Stimulated activated CD8-positive, alpha-beta memory T cell treated with anti-CD3 and anti-CD28 coated beads, Interleukin-4, amount 100 ng/mL, for 24 hours (primary cell): ENCODE data around the gene HSPA2.

Experiments used
- DNase-seq: peaks from one replicate; pipeline ENCODE4 v3.0.0-alpha.2; 2020; ENCODE audit warnings: low read depth

HSPA2 gene

DNA sequence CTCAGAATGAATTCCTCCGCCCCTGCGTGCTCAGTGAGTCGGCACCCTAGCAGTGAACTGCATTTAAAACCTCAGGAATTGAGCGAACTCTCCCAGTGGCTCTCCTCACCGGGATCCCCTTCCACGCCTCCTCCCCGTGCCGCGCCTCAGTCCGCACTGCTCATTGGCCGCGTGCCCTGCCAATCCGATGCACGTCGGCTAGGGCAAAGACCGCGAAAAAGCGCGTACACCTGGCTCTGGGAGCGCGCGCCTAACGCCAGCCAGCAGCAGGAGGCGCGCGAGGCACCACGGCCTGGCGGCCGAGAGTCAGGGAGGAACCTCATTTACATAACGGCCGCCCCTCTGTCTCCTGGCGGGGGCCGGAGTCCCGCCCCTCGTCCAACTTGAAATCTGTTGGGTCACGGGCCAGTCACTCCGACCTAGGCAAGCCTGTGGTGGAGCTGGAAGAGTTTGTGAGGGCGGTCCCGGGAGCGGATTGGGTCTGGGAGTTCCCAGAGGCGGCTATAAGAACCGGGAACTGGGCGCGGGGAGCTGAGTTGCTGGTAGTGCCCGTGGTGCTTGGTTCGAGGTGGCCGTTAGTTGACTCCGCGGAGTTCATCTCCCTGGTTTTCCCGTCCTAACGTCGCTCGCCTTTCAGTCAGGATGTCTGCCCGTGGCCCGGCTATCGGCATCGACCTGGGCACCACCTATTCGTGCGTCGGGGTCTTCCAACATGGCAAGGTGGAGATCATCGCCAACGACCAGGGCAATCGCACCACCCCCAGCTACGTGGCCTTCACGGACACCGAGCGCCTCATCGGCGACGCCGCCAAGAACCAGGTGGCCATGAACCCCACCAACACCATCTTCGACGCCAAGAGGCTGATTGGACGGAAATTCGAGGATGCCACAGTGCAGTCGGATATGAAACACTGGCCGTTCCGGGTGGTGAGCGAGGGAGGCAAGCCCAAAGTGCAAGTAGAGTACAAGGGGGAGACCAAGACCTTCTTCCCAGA is at the start of gene HSPA2:
TSS of gene HSPA2 (plus strand) at position 534 of the 995 bp plus-strand sequence. CDS start at position 643, 109 bp downstream.
- DNase-seq: peak; percentile 90

DNA sequence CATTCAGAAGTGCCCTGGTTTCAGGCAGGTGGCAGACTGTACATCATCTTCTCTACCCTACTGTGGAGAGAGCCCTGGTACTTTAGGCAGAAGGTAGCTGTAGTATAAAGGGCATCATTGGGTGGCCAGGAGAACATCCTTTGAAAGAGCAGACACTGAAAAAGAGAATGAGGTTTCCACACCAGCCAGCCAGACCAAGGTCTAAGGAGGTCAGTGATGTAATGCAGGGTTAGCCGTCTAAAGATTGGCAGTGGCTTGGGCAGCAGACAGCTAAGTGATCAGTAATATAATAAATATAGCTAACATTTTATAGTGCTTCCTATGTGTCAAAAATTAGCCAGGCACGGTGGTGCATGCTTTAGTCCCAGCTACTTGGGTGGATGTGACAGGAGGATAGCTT is 48.9 kb upstream of the HSPA2 start:
- no peak for DNase-seq

DNA sequence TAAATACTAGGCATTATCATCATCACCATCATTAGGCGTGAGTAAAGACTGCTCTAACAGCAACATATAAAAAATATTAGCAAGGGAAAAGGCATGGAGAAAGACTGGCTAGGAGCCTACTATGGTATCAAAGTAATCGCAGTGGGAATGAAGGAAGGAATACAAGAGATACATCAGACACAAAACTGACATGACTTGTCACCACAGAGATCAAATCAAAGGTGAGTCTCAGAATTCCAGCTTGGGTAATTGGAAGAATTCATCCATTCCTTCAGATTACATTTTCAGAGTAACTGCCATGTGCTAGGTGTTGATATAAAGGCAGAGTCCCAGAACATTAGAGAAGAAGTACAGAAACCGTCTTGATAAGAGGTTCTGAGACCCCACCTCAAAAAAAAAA is 47.1 kb upstream of the HSPA2 start:
- DNase-seq: no peak

DNA sequence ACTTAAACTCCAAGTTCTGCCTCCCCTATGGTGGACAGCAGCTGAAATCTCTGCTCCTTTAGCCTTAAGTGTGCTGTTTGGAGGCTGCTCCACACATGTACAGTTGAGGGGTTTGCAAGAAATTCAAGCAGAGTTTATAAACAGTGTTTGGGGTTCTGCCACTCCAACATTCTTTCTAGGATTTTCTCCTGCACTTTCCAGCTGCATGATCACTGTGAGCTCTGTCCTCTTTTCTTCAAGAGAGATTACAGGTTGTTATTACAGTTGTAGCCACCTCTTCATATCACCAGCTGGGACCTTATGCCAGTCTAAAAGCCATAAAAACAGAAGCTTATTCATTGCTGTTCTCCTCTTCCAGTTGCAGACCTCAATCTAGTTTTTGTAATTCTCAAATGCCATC is 45.3 kb upstream of the HSPA2 start:
- no peak for DNase-seq

DNA sequence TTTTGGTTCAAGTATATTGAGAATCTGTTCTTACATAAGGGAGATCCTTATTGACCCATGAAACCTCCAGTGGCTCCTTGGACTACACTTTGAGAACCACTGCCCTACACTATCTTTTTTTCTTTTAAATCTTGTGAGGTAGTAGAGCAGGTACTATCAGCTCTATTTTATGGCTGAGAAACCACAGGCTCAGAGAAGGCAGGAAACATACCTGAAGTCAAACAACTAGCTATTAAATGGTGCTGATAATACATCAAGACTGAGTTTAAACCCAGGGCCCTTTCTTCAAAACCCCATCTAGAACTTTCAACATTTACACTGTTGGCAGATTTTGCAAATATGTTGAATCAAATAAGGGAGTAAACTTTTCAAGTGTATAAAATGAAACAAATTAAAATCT is 43.8 kb upstream of the HSPA2 start:
- DNase-seq: no peak

DNA sequence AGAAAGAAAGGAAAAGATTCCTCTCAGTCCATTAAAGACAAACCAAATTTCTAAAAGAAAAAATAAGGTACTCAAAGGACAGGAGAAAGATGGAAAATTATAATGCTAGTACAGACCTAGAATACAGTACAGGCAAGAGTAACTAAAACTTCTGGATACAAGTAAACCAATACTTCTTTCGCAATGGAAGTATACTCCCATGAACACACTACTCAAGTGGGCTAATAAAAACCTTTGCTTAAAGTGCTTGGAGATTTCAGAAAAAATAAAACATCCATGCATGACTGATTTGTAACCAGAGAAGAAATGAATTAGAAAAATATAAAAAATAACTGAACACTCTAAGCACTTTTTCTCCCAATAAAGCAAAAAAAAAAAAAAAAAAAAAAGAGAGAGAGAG is 40.5 kb upstream of the HSPA2 start:
- no peak for DNase-seq

DNA sequence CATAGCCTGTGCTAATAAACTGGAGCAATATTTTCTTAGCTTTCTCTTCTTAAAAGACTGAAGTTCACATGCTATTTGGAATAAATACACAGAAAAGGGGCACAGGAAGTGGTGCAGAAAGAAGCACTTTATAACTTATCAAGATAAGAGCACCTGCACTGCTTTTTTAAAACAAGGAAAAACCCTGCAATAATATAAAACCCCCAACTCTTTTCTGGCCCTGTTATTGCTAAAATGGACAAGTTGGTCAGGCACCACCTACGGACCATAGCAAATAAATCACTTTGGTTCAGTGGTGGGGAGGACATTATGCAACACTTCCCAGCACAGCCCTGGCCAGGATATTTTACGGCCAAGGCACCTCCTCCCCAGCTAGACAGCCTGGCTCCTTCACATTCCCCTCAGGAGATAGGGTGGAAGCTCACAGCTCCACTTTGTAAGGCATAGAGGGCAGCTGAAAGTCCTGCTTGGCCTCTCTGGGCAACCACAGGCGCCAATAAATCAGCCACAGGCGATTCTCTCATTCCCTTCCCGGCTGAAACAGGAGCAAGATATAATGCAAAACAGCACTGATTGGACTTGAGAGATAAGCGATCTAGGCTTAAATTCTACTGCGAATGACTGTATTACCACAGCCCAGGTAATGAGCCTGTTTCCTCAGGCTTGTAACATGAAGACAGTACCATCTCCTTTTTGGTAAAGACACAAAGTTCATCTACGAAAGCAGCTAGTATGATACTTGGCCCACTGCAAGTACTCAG is 39.0 kb upstream of the HSPA2 start:
- DNase-seq: no peak

DNA sequence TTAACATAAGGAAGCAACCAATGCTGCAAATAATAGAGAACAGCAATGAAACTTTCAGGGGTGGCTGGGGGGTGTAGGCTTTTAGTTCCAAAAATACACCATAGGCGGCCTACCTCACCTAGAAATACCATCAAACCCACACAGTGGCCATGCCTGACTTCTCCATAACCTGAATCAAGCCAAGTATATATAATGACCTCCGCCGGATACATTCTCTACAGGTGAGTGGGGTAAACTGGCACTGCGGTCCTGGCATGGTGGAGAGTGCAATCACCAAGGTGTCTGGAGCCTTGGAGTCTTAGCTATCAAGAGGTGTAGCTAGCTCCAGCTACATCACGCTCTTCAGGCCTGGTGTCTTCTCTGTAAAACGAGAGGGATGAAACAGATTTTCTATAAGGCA is 38.1 kb upstream of the HSPA2 start:
- no peak for DNase-seq

DNA sequence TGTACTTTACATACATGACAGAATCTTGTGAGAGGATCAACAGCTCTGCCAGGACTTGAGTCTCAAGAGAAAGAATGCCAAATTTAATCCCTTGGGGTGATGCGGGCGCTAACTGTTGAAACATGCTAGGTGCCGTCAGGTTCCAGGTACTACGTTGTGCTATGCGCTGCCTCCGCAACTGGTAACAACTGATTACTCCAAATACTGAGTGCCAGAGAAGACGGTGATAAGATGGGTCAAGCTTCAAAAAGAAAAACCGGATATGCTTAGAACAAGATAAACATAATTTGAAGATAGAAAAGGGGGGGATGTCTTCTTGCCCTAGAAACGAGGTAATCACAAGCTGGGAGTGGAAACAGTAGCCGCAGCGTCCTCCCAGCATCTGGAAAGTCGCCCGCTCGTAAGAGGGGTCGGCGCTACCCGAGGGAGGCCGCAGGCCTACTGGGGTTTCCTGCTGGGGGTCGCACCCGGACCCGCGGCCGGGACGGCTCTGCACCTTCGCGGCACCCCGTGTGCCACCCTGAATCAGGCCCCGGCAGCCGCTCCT is 37.6 kb upstream of the HSPA2 start:
- DNase-seq: no peak

DNA sequence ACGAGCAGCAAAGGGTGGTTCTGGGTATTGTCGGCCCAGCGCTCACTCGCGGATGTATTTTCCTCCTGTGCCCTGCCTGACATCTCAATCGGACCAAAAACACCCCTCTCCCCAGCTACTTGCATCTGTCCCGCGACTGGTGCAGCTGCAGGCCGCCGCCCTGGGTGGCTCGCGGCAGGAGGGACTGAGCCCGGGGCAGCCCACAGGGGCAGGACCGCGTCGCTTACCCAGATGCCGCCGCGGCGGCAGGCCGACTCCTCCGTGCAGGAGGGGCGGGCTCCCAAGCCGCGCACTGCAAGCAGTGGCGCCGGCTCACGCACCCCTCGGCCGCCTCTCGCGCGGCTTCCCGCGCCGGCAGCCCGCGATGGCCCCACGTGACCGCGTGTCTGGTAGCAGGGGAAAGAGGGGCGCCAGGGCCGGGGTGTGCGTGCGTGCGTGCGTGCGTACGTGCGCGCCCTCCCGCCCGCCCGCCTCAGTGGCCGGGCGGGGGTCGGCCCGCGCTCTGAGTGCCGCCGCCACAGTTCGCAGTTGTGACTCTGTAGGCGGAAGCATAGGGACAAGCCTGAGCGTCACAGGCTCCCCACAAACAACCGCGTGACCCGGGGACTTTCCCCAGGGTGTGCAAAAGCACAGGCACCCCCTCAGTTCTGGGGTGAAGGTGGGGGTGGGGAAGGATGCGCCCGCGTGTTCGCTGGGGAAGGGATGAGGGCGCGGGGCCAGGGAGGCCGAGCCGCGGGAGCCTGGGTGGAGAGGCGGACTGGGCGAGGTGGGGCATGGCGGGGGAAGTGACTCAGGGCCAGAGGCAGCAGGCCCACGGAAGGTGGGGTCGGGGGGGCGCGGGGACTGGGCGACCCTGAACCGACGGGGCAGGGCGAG is 36.9 kb upstream of the HSPA2 start, which contains the start of gene ZBTB25:
TSS of gene ZBTB25 (minus strand) at position 405 of the 876 bp plus-strand sequence. CDS start 13,305 bp downstream, outside the sequence.
- DNase-seq: peak; percentile 92

DNA sequence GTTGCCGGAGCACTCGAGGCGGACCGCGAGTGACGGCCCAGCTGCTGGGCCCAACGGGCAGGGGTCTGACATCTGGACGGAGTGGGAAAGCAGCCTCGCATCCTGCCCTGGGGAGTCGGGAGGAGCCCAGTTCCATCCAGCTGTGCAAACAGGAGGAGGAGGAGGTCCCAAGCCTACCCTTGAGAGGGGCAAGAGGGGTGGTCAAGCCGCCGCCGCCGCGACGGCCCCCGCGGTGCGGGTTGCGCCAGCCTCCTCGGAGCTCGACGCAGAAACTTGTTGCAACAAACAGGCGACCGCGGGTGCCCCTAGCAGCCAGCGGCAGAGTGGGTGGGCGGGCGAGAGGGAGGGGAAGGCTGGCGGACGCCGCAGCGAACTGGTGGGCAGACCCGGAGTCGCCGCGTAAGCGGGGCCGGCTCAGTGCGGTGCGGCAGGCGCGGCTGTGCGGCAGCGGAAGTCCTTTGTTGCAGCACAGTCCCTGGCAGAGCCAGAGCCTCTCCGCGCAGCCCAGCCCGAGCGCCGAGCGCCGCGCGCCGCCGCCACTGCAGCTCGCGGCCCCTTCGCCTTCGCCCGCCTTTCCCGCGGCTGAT is 36.1 kb upstream of the HSPA2 start, which contains the start of gene ZBTB1:
TSS of gene ZBTB1 (plus strand) at position 461 of the 587 bp plus-strand sequence. CDS start 16,735 bp downstream, outside the sequence.
- peak; percentile 88 for DNase-seq

DNA sequence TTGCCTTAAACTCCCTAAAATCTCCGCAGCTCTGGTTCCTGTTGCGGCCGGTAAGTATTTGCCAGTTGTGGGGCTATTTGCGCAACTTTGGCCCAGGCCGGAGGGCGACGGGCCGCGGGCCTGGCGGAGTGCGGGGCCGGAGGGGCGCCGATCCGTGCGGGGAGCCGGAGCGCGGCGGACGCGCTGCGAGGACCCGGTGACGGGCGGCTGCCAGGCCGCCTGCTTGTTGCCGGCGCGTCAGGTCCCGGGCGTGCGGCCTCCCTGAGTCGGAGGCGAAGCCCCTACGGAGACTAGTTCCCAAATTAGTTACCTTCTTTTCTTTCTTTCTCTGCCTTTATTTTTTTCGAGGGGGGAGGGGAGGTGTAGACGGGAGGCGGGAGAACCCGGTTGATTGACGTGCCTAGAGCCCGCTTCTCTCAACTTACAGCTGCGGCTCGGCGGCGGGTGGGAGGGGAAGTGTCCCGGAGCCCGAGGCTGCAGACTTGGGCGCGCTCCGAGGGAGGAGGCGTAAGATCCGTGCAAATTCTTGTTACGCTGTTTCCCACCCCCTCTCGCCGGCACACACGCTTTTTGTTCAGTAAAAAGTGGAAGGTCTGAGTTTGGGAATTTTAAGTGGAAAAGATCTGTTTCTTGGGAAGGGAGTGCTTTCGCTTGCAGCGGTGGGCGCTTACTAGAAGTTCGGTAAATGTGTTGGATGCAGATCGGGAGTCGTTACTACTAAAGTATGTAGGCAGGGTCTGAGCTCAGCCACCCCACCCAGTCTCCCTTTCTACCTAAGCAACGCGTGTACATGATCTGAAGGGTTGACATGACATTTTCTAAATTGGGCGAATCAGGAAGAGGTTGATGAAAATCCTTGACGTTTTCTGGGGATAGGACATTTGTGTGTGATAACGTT is 35.4 kb upstream of the HSPA2 start:
- DNase-seq: peak; percentile 76

DNA sequence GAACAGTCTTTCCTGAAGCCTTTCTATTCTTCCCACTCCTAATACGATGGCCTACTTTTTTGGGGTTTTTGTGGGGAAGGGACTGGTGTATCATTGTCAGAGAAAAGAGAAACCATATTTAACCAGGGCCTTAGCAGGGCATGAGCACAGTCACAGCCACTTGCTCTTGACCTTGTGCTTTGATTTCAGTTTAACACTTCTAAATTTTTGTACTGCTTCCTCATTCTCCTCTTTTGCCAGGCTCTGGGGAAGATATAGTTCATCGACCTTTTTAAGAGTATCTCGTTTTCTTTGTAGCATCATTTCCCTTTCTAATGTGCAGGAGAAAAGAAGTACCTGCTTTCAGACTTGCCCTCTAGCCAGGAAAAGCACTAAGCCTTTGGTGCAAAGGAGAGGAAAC is 33.8 kb upstream of the HSPA2 start:
- DNase-seq: no peak

DNA sequence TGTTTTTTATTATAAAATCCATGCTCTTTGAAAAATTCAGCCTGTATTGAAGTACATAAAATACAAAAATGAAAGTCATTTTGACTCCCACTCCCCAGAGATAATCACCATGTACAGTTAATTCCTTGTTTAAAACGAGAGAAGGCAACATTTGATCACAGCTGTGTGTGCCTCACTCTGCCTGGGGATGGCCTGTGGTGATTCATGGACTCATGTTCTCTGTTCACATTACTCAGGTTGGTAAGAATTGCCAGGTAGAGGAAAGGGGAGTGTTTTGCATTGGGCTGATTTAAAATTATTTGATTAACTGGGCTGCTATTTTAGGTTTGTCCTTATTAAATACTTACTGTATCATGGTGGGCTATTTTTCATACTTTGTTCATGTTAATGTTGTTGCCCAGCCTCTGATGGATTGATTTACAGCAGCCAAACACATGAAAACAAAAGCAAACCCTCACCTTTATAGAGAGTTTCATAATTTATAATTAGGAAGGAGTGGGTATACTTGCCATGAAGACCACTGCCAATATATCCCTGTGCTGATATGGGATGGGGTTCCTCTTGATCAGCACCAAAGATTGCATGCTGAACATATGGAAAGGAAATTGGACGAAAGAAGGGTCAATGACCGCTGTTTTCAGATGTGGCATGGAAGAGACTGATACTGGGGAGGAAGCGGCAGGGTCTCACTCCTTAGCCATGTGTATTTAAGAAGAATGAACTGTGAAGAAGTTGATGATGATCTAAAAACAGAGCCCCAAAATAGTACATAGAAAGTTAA is 33.0 kb upstream of the HSPA2 start:
- no peak for DNase-seq

DNA sequence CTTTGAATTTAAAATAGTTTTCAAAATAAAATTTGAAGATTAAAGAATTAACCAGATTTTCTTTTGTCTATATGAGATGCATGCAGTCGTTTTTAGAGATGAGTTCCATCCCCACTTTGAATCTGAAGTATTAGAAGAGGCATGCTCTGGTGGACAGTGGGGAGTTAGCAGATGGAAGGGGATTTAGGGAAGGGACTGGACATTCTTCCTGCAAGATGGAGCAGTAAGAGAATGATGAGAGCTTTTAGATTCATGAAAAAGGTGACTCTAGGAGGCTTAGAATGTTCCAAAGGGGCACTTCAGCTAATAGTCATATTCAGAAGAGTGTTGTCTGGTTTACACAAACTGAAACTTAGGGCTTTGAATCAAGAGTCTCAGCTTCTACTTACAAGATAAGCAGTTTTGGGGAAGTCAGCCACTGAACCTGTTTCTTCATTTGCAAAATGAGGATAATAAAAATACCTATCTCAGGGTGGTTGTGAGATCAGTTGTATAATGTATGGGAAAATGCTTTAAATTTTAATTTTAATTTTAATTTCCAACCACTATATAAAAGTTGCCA is 32.2 kb upstream of the HSPA2 start:
- DNase-seq: no peak

DNA sequence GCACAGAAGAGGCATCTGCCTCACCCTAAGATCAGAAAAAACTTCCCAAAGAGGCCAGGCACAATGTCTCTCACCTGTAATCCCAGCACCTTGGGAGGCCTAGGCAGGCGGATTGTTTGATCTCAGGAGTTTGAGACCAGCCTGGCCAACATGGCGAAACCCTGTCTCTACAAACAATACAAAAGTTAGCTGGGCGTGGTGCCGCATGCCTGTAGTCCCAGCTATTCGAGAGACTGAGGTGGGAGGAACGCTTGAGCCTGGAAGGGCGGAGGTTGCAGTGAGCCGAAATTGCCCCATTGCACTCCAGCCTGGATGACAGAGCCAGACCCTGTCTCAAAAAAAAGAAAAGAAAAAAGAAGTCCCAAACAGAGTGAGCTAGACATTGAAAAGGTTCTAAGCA is 31.5 kb upstream of the HSPA2 start:
- DNase-seq: no peak

DNA sequence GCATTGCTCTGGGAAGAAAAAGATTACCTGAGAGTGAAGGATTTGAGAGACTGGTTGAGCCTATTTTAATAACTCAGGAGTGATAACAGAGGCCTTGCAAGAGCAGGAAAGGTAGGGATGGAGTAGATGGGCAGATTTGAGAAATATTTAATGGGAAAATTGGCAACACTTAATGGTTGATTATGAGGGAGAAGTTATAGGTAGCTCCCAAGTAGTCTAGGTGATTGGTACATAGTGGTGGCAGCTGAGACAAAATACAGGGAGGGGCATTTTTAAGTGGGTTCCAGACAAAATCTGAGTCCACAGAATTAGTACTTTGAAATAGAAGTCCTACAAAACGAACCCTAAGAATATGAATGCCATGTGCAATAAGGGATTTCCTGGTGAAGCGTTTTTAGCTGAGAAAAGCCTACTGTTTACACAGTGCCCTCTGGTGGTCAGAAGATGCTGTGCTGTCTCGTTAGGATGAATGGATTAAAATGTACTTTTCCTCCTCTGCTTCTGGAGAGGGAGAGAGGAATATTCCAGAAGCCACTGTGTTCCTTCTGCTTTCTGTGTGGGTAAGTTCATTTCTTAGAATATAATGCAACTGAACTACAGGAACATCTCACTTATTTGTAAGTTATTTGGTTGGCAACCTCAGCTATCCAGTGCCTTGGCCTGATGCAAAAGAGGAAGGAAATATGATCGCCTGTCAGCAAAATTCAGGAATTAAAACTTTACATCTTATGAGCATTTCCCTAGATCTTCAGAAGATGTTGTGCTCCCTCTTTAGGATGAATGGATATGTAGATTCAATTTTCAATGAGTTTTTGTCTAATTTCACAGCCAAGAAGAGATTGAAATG is 29.5 kb upstream of the HSPA2 start:
- peak; percentile 33 for DNase-seq

DNA sequence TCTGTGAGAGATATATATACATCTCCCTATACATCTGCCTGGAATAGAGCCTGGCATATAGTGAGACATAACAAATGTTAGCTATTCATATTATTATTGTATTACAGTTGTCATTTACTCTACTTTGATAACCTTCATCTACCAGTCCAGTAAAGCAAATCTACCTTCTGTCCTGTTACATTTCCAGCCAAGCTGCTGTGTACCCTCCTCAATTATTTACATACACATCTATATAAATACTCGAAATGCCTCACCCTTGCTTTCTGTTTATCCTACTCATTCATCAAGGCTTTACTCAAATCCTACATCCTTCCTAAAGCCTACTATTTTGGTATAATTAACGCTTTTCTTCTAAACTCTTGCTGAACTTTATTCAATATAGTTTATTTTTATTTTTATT is 27.3 kb upstream of the HSPA2 start:
- no peak for DNase-seq
